Upper lobe of left lung (tissue), 6 donors: ENCODE measurements around the gene TYW3. TPM values are rescaled to one million over a fixed set of nuclear protein-coding genes. Genes with fewer than 3 reads are reported as not detected.

Source experiments
- ATAC-seq, 2 donors: fragments of 200-7000 bp; cut with Tn5 transposase; one replicate each; pipeline ENCODE4 v1.9.1; 2022; ENCODE audit warnings: mild to moderate bottlenecking in 2 of 2, moderate library complexity in 2 of 2; ENCODE audit not compliant: low FRiP score in 2 of 2
- DNase-seq, 2 donors: peaks; one replicate each; pipeline ENCODE4 v3.0.0-alpha.2; 2019 to 2020
- H3K27ac ChIP-seq, 4 donors: fragments of 200-600 bp; sonication (generic); one replicate each; pipeline ENCODE4 v1.5.1; 2016 to 2019
- H3K27me3 ChIP-seq, 4 donors: fragments of 200-600 bp; sonication (generic); one replicate each; pipeline ENCODE4 v1.5.1; 2017 to 2019
- H3K36me3 ChIP-seq, 4 donors: fragments of 200-600 bp; sonication (generic); one replicate each; pipeline ENCODE4 v1.5.1; 2016 to 2019
- H3K4me1 ChIP-seq, 4 donors: fragments of 200-600 bp; sonication (generic); one replicate each; pipeline ENCODE4 v1.5.1; 2018 to 2019
- H3K4me3 ChIP-seq, 4 donors: fragments of 200-600 bp; sonication (generic); one replicate each; pipeline ENCODE4 v1.5.1; 2017 to 2019; ENCODE audit warnings: mild to moderate bottlenecking in 2 of 4, moderate library complexity in 1 of 4
- H3K9me3 ChIP-seq, 4 donors: fragments of 200-600 bp; sonication (generic); one replicate each; pipeline ENCODE4 v1.5.1; 2018 to 2019
- CTCF ChIP-seq, 6 experiments: fragments of 450-650 bp in 4 of 6; fragments of 200-600 bp in 2 of 6; sonication (generic) in 2 of 6; IDR thresholded peaks; one replicate each; pipeline ENCODE4 v1.5.1; 2016 to 2019; ENCODE audit warnings: antibody characterized with exemption in 6 of 6
- EP300 ChIP-seq, 4 donors: sonication (generic); formaldehyde crosslinking; IDR thresholded peaks; one replicate each; pipeline ENCODE4 v1.5.1; 2017; ENCODE audit warnings: antibody characterized with exemption in 4 of 4, control low read depth in 2 of 4
- POLR2A ChIP-seq, 4 donors: fragments of 450-650 bp; IDR thresholded peaks; one replicate each; pipeline ENCODE4 v1.5.1; 2016 to 2017; ENCODE audit warnings: antibody characterized with exemption in 4 of 4, mild to moderate bottlenecking in 2 of 4
- POLR2AphosphoS5 ChIP-seq, 2 donors: sonication (generic); formaldehyde crosslinking; IDR thresholded peaks; one replicate each; pipeline ENCODE4 v1.5.1; 2017; ENCODE audit warnings: antibody characterized with exemption in 2 of 2
- WGBS, 2 donors: methylation state at CpG; one replicate each; pipeline ENCODE4 v1.1.5; 2017 to 2018; 5-methylcytosine and 5-hydroxymethylcytosine counted together
- total RNA-seq, 6 donors: library from RNA; depleted of rRNA in 4 of 6; stranded (reverse); fragments of >200 nt in 4 of 6; gene quantifications; one replicate each; pipeline versions ENCODE4 v1.1.0 to v1.2.1, GENCODE V29; 2016 to 2021
- donor health status: DM: no; HTN: no; CAD: no; lungs with moderate emphysema.
- donor health status: DM: no; HTN: yes; CAD: no; lungs with severe emphysema.

The TYW3 gene
- total RNA-seq, 6 donors from 2014 or later: 3.1 to 18.0 (median 14.2) TPM

DNA sequence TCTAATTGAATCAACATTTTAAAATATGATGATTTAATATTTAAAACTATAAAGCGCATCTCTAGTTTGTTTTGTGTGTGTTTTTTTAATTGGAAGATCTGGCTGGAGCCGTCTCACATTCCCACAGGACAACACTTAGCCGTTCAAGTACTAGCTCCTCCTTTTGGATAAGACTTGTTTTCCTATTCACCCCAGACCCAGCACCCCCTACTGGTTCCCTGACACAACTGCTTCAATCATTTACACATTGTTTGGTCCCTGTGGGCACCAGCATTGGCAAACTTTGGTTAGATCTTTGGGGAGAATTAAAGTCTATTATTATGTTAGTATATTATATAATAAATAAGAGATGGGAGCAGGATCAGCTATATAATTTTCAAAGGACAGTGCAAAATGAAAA, 34.5 kb downstream of the TYW3 start:
- Histone ChIP-seq H3K4me3 (no peak overlapping the region), H3K9me3 (no peaks in the 10 kb centered on the region), H3K27me3 (no peaks in the 10 kb centered on the region), H3K4me1 (no peaks in the 10 kb centered on the region), H3K27ac (no peak overlapping the region), H3K36me3 (peaks cover 0 to 5% (median 2%) of the 10 kb centered on the region in 4 donors)
- ATAC-seq (no peak), DNase-seq (no peak)
- TF ChIP-seq CTCF (IDR thresholded peaks at IDR 0.05) (no peak), POLR2AphosphoS5 (IDR thresholded peaks at IDR 0.05) (no peak), EP300 (IDR thresholded peaks at IDR 0.05) (no peak), POLR2A (IDR thresholded peaks at IDR 0.05) (no peak)
- WGBS, 2 donors: 79 to 83% methylated on average over 3 of the region's 3 CpGs

DNA sequence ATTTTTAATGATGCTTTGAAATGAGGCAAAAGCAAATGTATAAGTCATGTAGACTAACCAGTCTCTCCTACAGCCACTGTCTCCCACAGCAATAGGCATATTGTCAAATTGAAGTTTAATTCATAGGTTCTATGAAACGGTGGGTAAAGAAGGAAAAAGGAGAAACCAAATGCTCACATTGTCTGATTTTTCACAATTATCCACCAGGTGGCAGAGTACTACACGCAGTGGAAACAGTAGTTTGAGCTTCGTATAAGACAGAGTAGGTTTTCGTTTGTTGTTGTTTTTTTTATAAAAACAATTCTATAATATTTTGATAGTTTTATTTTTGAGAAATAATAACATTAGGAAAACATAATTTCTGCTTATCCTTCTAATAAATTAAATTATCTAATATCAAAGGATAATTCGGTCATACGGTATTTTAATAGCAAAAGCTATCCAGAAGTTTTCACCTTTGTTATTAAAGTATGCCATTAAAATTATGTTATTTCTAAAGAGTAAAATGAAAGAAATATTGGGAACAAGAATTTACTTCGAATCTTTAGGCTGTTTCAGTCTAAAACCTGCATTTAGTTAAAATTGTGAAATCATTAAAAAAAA, 39.1 kb downstream of the TYW3 start:
- TF ChIP-seq POLR2AphosphoS5 (IDR thresholded peaks at IDR 0.05): no peak
- TF ChIP-seq CTCF (IDR thresholded peaks at IDR 0.05): peak; percentile 25 to 59 (median 46)
- H3K27ac ChIP-seq: no peak overlapping the region
- no peak overlapping the region for H3K4me3 ChIP-seq
- H3K27me3 ChIP-seq: no peaks in the 10 kb centered on the region
- 27 to 28% methylated on average over 7 of the region's 7 CpGs for WGBS, 2 donors
- H3K36me3 ChIP-seq: no peaks in the 10 kb centered on the region
- ATAC-seq (no peak), DNase-seq (no peak)
- no peaks in the 10 kb centered on the region for H3K4me1 ChIP-seq
- H3K9me3 ChIP-seq: no peaks in the 10 kb centered on the region

- TF ChIP-seq POLR2AphosphoS5 (IDR thresholded peaks at IDR 0.05) (no peak), POLR2A (IDR thresholded peaks at IDR 0.05) (no peak), CTCF (IDR thresholded peaks at IDR 0.05) (no peak), EP300 (IDR thresholded peaks at IDR 0.05) (no peak)
- ATAC-seq (no peak), DNase-seq (no peak)
- Histone ChIP-seq H3K27me3 (no peaks in the 10 kb centered on the region), H3K4me1 (no peaks in the 10 kb centered on the region), H3K9me3 (no peaks in the 10 kb centered on the region), H3K4me3 (no peak overlapping the region), H3K36me3 (no peaks in the 10 kb centered on the region), H3K27ac (no peak overlapping the region)
- WGBS, 2 donors: 16 to 38% methylated on average over 1 of the region's 1 CpG
Observed at GRCh38 chr1:74772945-74773344, 40.0 kb downstream of the TYW3 start.

GRCh38 chr1:74773582-74773981, 40.6 kb downstream of the TYW3 start:
- 82 to 83% methylated on average over 2 of the region's 2 CpGs for WGBS, 2 donors
- H3K36me3 ChIP-seq: no peaks in the 10 kb centered on the region
- DNase-seq: no peak
- H3K9me3 ChIP-seq: no peaks in the 10 kb centered on the region
- TF ChIP-seq CTCF (IDR thresholded peaks at IDR 0.05): no peak
- no peak for TF ChIP-seq POLR2AphosphoS5 (IDR thresholded peaks at IDR 0.05)
- no peak for TF ChIP-seq EP300 (IDR thresholded peaks at IDR 0.05)
- no peak for TF ChIP-seq POLR2A (IDR thresholded peaks at IDR 0.05)
- H3K27me3 ChIP-seq: no peaks in the 10 kb centered on the region
- no peaks in the 10 kb centered on the region for H3K4me1 ChIP-seq
- no peak overlapping the region for H3K27ac ChIP-seq
- ATAC-seq: no peak
- no peak overlapping the region for H3K4me3 ChIP-seq

GRCh38 chr1:74775735-74776134, 42.8 kb downstream of the TYW3 start:
- Histone ChIP-seq H3K4me1 (no peaks in the 10 kb centered on the region), H3K9me3 (no peaks in the 10 kb centered on the region), H3K27ac (no peak overlapping the region), H3K36me3 (no peaks in the 10 kb centered on the region), H3K27me3 (no peaks in the 10 kb centered on the region), H3K4me3 (no peak overlapping the region)
- no peak for DNase-seq
- no peak for TF ChIP-seq POLR2AphosphoS5 (IDR thresholded peaks at IDR 0.05)
- no peak for TF ChIP-seq CTCF (IDR thresholded peaks at IDR 0.05)
- TF ChIP-seq EP300 (IDR thresholded peaks at IDR 0.05): no peak
- no peak for TF ChIP-seq POLR2A (IDR thresholded peaks at IDR 0.05)
- ATAC-seq: no peak
- 87 to 91% methylated on average over 2 of the region's 2 CpGs for WGBS, 2 donors
